Measurements from ENCODE around the gene KLF5.

The KLF5 gene

DNA sequence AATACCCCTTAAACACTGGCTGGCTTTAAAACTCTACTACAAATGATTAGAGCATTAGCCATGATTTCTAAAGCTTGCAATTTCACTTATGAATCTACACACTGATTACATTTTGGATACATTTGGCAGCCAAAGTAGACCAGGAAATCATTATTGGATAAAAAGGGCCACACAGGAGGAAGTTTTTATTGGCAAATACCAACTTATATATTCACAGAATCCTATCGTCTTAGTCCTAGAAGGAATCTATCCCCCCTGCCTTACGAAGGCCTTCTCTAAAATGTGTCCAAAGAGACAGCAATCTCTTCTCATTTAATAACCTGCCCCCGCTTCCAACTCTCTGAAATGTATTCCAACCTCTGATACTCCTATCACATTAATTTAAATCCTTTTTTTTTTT, 52.5 kb downstream of the KLF5 start:
- Histone ChIP-seq H3K27me3 (no peaks in the 10 kb centered on the region), H3K9ac (no peak overlapping the region), H3K4me3 (no peak overlapping the region), H4K20me1 (no peaks in the 10 kb centered on the region), H3K27ac (no peak overlapping the region), H3K4me2 (no peak overlapping the region), H3K9me3 (no peaks in the 10 kb centered on the region), H3K4me1 (peaks cover 7% of the 10 kb centered on the region), H3K36me3 (no peaks in the 10 kb centered on the region)
- TF ChIP-seq Cebpa-rat (IDR thresholded peaks at IDR 0.05): no peak

- no peaks in the 10 kb centered on the region for H3K9me3 ChIP-seq
- H3K4me3 ChIP-seq: no peak overlapping the region
- no peak for TF ChIP-seq Cebpa-rat (IDR thresholded peaks at IDR 0.05)
- H3K4me2 ChIP-seq: no peak overlapping the region
- no peak overlapping the region for H3K27ac ChIP-seq
- H4K20me1 ChIP-seq: no peaks in the 10 kb centered on the region
- H3K36me3 ChIP-seq: no peaks in the 10 kb centered on the region
- no peaks in the 10 kb centered on the region for H3K4me1 ChIP-seq
- H3K9ac ChIP-seq: no peak overlapping the region
- H3K27me3 ChIP-seq: no peaks in the 10 kb centered on the region
Measured at GRCh38 chr13:73119612-73120011, 60.8 kb downstream of the KLF5 start.
